Stimulated activated CD8-positive, alpha-beta memory T cell treated with anti-CD3 and anti-CD28 coated beads, Interleukin-15, amount 100 ng/mL, for 48 hours (primary cell): ENCODE data around the gene MORN4.
A peak's percentile ranks its signal among the peaks of the same experiment; 100 is the strongest.
"Not testable (repeated sequence)": the region's sequence is repeated elsewhere in the genome, so short reads cannot be mapped to it uniquely, and the experiment has no call there.

Experiments used
- DNase-seq, 2 donors: peaks; one replicate each; pipeline ENCODE4 v3.0.0-alpha.2; 2020; ENCODE audit warnings: low read depth in 2 of 2

The MORN4 gene

GRCh38 chr10:97632949-97633884, at the start of gene MORN4:
Gene MORN4 (minus strand): TSS chr10:97633500. CDS start chr10:97619653, 13,847 bp downstream.
- peak; percentile 83 for DNase-seq

- DNase-seq, result no peak
These were observed 48.7 kb upstream of the MORN4 start for GRCh38 chr10:97682042-97682441.

DNA sequence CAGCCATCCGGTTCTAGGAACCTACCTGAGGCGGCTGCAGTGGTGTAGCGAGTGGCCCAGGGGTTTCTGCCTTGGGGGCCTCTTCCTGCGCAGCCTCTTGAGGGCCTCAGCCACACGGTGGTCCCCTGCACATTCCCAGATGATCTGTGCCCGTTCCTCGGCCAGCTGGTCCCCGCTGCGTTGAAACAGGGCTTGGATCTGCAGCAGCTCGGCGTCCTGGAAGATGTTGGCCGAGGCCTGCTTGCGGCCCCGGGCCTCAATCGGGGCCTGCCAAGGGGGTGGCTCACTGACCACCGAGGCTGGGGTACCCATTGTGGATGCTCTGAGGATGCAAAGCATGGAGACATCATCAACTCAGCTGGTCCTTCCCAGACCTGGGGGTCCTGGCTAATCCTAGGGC, 46.3 kb upstream of the MORN4 start:
- DNase-seq, result no peak

DNA sequence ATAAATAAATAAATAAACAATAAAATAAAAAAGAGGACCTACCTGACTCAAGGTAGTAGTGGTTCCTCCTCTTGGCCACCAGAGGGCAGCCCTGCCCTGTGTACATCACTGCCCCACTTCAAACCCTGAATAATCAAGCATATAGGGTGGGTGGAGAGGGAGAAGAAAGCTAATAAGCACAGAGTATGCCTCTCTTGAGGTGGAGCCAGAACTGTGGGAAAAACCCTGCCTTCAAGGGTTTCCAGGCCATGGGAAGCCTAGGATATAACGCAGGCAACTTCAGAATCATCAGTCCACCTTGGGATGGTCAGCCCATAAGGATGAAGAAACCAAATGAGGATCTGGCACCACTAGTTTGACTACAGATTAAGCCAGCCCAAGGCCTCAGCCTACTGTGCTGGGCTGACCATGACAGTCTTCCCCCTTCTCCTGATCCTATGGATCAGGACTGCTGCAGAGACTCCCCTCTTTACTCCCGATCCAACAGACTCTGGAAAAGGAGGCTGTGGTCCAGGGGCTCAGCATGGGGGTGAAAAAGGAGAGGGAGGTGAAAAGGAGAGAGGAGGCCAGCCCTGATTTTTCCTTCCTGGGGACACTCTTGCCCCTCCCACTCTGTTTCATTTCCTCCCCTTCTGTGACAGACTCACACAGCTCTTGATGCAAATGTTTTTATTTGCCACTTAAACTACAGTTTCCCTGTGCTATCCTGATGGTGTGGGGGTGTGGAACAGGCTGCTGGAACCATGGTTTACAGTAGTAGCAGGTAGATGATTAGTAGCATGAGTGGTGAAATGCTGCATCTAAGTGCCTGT, 43.7 kb upstream of the MORN4 start:
- DNase-seq, result no peak

DNA sequence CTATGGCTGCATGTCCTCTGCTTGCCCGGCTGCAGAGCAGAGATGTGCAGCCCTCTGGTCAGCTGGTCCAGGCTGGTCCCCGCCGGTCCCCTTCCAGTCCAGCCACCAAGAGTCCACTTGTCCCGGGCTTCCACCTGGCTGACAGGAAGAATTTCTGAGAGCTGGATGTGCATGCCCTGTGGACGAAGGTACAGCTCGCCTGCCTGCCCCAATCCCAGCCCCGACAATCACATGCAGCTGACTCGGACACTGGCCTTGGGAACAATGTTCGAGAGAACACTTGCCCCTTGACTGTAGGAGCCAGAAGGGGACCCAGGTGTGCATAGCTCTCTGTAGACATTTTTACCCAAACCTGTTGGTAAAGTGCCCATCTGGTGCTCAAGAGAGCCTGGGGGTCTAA, 41.9 kb upstream of the MORN4 start:
- no peak for DNase-seq

GRCh38 chr10:97673736-97674525, 40.6 kb upstream of the MORN4 start:
- peak; percentile 11 to 23 for DNase-seq

DNA sequence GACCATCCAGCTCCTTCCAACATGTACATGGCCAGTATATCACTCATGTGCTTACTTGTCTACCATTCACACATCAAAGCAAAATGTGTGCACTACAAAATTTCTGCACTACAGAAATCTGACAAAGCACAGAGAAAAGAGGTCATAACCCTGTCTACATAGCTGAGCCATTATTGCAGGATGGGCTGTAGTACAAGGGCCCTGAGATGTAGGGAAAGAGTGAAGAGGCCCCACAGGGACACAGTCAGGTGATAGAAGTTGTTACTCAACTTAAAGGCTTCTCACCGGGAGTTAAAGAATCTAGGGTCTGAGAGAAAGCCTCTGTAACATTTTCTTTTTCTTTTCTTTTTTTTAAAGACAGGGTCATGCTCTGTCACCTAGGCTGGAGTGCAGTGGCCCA, 36.3 kb upstream of the MORN4 start:
- DNase-seq, result no peak

DNA sequence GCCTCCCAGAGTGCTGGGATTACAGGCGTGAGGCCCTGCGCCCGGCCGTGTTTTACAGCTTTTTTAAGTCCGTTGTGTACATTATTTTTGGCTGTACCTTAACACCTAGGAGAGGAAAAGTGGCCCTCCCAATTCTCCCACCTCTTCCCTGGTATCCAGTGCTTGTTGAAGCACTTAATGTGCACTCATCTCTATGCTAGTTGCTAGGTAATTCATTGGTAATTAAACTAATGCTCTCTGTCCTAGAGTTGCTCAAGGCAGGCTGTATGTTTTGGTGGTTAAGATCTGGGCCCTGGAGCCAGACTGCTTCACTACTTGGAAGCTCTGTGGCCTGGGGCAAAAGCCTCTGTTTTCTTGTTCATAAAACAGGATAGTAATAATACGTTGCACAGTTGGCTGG, 34.2 kb upstream of the MORN4 start:
- no peak for DNase-seq

- no peak for DNase-seq
These were observed 33.7 kb upstream of the MORN4 start for GRCh38 chr10:97666992-97667391.

GRCh38 chr10:97664282-97664850, 31.1 kb upstream of the MORN4 start:
- no peak for DNase-seq

DNA sequence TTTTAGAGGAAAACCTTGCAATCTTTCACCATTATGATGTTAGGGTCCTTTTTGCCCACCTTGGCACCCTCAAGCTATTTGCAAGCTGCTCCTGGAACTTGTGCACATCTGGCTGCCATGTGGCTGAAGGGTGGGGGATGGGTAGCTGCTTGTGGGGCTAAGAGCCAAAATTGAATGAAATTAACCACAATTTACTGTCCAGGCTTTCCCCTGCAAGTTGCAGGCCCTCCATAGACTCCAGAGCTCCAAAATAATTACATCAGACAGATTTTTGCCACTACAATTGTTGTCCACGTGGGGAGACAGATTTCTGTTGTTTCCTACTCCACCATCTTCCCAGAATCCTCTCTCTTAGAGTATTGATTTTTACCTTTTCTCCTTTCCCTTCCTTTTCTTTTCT, 26.3 kb upstream of the MORN4 start:
- no peak for DNase-seq

DNA sequence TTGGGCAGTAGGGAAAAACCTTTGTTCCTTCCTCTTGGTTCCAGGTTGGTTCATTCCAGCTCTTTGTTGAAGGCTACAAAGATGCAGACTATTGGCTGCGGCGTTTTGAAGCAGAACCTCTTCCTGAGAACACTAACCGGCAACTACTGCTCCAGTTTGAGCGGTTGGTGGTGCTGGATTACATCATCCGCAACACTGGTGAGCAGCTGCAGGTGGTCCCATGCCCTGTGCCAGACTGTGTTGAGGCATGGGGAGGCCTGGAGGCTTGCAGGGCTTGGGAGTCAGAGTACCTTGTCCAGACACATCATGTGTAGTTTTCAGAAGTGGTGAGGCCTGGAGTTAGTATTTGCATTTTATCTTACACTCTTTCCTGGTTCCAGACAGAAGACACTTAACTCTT, 23.5 kb upstream of the MORN4 start:
- no peak for DNase-seq

- no peak for DNase-seq
These were observed 18.5 kb upstream of the MORN4 start for GRCh38 chr10:97651773-97652172.

- DNase-seq, result no peak
These were observed 17.4 kb upstream of the MORN4 start for GRCh38 chr10:97650726-97651125.

DNA sequence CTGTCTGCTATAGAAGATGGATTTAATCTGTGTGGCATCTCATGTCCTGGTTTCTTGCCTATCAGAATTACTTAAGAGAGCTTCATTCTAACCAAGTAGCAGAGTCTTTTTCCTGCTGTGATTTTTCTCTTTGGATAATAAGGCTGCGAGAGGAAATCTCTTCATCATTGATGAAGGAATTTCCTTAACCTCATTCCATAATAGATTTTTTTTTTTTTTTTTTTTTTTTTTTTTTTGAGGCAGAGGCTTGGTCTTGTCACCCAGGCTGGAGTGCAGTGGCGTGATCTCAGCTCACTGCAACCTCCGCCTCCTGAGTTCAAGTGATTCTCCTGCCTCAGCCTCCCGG, 16.1 kb upstream of the MORN4 start:
- DNase-seq, result not testable (repeated sequence)

DNA sequence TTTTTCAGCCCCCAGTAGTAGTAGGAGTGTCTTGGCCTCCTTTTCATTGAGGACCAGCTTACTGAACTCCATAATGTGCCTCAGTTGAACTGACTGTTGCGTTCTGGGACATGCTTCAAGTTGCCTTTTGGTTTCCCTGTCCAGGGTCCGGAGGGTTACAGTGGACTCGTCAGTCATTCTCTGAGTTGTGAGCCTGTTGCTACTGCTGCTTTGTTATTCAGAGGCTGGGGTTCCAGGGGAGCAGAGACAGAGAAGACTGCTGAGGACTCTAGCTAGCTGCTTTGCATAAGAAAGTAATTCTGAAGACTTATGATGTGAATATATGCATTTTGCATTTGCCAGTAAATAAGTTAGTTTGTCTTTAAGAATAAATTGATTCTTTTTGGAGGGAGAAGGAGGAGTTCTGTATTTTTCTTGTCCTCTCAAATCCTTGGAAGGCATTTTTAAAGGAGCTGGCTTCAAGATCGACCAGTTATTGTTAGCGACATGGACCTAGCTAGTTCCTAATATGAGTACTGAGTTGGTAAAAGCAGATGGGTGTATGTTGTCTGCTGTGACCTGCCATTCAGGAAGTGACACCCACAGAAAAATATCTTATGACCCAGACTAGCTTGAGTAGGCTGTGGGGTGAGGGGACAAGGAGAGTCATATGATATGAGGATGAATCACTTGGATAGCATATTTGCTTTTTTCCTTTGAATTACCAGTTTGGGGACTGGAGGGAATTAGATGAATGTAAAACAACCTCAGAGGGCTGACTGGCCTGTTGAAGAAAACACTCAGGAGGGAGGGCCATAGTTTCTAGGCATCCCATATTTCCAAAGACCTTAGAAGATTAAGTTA, 15.5 kb upstream of the MORN4 start:
- DNase-seq, result no peak

DNA sequence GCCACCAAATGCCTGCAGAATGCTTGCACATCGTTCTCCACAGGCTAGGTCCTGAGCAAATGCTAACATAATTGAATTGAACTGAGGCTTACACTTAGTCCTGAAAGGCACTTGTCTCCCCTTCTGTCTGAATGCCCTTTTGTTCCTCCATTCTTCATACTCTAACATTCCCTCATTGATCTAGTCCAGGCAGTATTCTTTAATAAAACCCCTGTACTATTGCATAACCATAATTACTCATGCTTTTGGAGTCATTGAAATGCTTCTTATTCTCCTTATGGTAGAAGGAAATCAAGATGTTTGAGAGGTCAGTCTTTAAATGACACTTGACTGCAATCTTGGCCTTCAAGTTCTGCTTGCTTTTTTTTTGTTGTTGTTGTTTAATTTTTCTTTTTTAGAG, 14.3 kb upstream of the MORN4 start:
- DNase-seq, result no peak

DNA sequence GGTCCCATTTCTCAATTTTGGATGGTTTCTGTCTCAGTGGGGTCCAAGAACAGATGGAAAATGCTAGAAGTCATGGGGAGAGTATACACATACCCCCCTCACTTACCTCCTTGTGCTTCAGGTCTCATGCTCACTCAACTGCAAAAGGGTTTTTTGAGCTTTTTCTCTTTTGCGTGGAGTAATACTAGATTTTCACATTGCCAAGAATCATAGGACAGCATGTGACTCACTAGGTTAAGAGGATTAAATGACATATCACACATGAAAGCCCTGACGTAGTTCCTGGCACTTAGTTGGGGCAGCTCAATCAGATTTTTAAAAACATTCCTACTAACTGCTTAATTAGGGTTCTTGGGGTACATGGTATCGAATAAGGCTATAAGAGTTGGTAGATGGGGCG, 11.6 kb upstream of the MORN4 start:
- no peak for DNase-seq

DNA sequence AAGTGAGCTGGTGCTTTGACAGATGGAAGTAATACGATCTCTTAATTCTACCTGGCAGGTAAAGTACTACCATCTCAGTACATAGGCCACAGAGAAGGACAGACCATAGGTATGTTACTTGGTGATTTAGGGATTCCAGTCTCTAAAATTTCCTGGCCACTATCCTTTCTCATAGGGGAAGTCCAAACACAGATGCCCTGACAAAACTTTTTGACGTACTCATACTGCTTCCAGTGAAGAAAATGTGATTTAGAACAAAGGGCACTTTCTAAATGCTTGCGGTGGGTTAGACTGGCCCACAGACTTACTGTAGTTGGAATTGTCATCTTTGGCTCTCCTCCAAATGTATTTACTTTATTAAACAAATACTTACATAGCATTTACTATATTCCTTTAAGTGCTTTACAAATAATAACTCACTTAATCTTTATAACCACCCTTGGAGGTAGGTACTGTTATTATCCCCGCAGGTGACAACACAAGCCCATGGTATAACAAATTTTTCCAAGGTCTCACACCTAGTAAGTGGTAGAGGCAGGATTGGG, 10.2 kb upstream of the MORN4 start:
- DNase-seq, result no peak

- DNase-seq, result not testable (repeated sequence)
These were observed 9.3 kb upstream of the MORN4 start for GRCh38 chr10:97642471-97643159.
